ENCODE results near the gene MAP7.

- TF ChIP-seq CTCF (IDR thresholded peaks at IDR 0.05) (no peak), EHMT2 (IDR thresholded peaks at IDR 0.05; ENCODE audit: low read depth) (no peak), CEBPB (IDR thresholded peaks at IDR 0.05) (no peak), POLR2A (IDR thresholded peaks at IDR 0.05; ENCODE audit: low read length) (no peak), REST (IDR thresholded peaks at IDR 0.05) (no peak), PBX3 (IDR thresholded peaks at IDR 0.05) (no peak), BHLHE40 (IDR thresholded peaks at IDR 0.05; ENCODE audit: low read depth, low read length) (no peak)
Observed at GRCh38 chr6:136424450-136424849, 125.8 kb downstream of the MAP7 start.
